NCI-H2029 treated with DMSO at 0.1 percent for 48 hours (cell line): ENCODE data around the gene PATE1.
A peak's percentile ranks its signal among the peaks of the same experiment; 100 is the strongest.
"Not testable (repeated sequence)": the region's sequence is repeated elsewhere in the genome, so short reads cannot be mapped to it uniquely, and the experiment has no call there.

ENCODE experiments used
- DNase-seq: peaks from one replicate; lab custom pipeline; 2025; lab: John Stamatoyannopoulos, UW

PATE1 gene

GRCh38 chr11:125745979-125746378 lies at the start of gene PATE1:
Gene PATE1 (plus strand): TSS chr11:125746279. CDS start chr11:125746305, 26 bp downstream.
- DNase-seq: no peak

- DNase-seq: no peak
Measured at GRCh38 chr11:125701018-125701610, 45.0 kb upstream of the PATE1 start.

GRCh38 chr11:125701858-125702621 lies 44.0 kb upstream of the PATE1 start:
- no peak for DNase-seq

- DNase-seq: not testable (repeated sequence)
Measured at GRCh38 chr11:125704686-125705085, 41.4 kb upstream of the PATE1 start.

GRCh38 chr11:125720781-125721180 lies 25.3 kb upstream of the PATE1 start:
- no peak for DNase-seq

- DNase-seq: peak; percentile 1
Measured at GRCh38 chr11:125724125-125724524, 22.0 kb upstream of the PATE1 start.

GRCh38 chr11:125728969-125729368 lies 17.1 kb upstream of the PATE1 start:
- DNase-seq: no peak

GRCh38 chr11:125740617-125741016 lies 5.5 kb upstream of the PATE1 start:
- DNase-seq: no peak

- DNase-seq: no peak
Measured at GRCh38 chr11:125743681-125744080, 2.4 kb upstream of the PATE1 start.

- DNase-seq: no peak
Measured at GRCh38 chr11:125750629-125751028, 4.5 kb downstream of the PATE1 start.

- DNase-seq: no peak
Measured at GRCh38 chr11:125756050-125756449, 10.0 kb downstream of the PATE1 start.

- DNase-seq: no peak
Measured at GRCh38 chr11:125762445-125762844, 16.4 kb downstream of the PATE1 start.

- no peak for DNase-seq
Measured at GRCh38 chr11:125763483-125763882, 17.4 kb downstream of the PATE1 start.

GRCh38 chr11:125766251-125766650 lies 20.2 kb downstream of the PATE1 start:
- no peak for DNase-seq

- DNase-seq: no peak
Measured at GRCh38 chr11:125768336-125769046, 22.4 kb downstream of the PATE1 start.

- no peak for DNase-seq
Measured at GRCh38 chr11:125770583-125770982, 24.5 kb downstream of the PATE1 start.

- DNase-seq: no peak
Measured at GRCh38 chr11:125772834-125773505, 26.9 kb downstream of the PATE1 start.

- no peak for DNase-seq
Measured at GRCh38 chr11:125773516-125773915, 27.4 kb downstream of the PATE1 start.

GRCh38 chr11:125777309-125777708 lies 31.2 kb downstream of the PATE1 start:
- DNase-seq: no peak

- DNase-seq: no peak
Measured at GRCh38 chr11:125778728-125779127, 32.6 kb downstream of the PATE1 start, which contains the start of gene PATE2. Gene PATE2 (minus strand): TSS chr11:125778828. CDS start chr11:125778773, 55 bp downstream.

GRCh38 chr11:125784678-125785077 lies 38.6 kb downstream of the PATE1 start:
- DNase-seq: no peak

GRCh38 chr11:125787827-125788226 lies 41.7 kb downstream of the PATE1 start, which contains the start of gene PATE3:
Gene PATE3 (plus strand): TSS chr11:125788127. CDS start chr11:125788152, 25 bp downstream.
- DNase-seq: no peak
